ENCODE results near the gene ZGPAT.

- TF ChIP-seq CTCF (IDR thresholded peaks at IDR 0.05) = no peak
- TF ChIP-seq EP300 (IDR thresholded peaks at IDR 0.05) = no peak
These were observed 30.9 kb downstream of the ZGPAT start for GRCh38 chr20:63738687-63739129.

All from ovary (tissue), 3 donors.